ENCODE measurements around the gene UBL7. TPM values are rescaled to one million over a fixed set of nuclear protein-coding genes. Genes with fewer than 3 reads are reported as not detected.

The UBL7 gene
- total and polyA plus RNA-seq, 4 donors = 12.7 to 19.5 (median 18.2) TPM

GRCh38 chr15:74442063-74442462 is 18.9 kb downstream of the UBL7 start:
- no peak overlapping the region for H3K27ac ChIP-seq (ENCODE audit: low read depth in 1 of 2, low read length in 2 of 2)
- no peak for DNase-seq (ENCODE audit: low spot score)

DNA sequence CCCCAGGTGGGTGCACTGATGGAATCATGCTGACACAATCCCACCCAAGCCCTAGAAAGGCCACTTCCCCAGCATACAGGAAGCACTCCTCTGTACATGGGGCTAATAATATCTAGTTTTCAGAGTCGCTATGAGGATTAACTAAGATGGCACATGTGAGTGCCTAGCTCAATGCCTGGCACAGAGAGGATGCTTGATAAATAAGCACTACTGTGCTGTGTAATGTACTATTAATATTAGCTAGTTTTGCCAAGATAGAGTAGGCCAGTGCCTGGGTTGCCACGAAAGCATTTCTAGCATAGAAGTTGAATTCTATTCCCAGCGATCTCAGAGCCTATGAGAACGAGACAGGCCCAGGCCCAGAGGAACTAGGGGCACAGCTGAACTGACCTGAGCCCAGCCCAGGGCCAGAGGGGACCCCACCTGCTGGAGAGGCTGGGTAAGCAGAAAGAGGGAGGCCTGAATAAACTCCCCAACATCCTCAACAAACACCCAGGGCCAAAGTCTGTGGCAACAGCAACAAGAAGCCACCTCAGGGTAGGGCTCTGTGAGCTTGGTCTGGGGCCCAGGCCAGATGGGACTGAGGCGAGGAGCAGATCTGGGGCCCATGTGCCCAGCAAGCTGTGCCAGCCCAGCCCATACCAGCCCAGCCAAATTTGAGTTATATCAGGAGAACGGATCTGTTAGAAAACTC is 19.6 kb downstream of the UBL7 start:
- Histone ChIP-seq H3K9ac (ENCODE audit: low read depth in 1 of 2, low read length in 2 of 2) (no peak overlapping the region), H3K27ac (ENCODE audit: low read depth in 1 of 2, low read length in 2 of 2) (no peak overlapping the region), H3K4me1 (ENCODE audit: control insufficient read depth in 4 of 4, insufficient read depth in 4 of 4, low read length in 3 of 4) (peaks cover 27 to 44% (median 41%) of the 10 kb centered on the region in 4 donors), H3K27me3 (ENCODE audit: control insufficient read depth in 4 of 4, insufficient read depth in 4 of 4, low read length in 3 of 4) (no peaks in the 10 kb centered on the region), H3K9me3 (ENCODE audit: control insufficient read depth in 4 of 4, low read length in 3 of 4) (no peaks in the 10 kb centered on the region), H3K4me3 (ENCODE audit: low read depth in 1 of 3, low read length in 3 of 3) (no peak overlapping the region), H3K36me3 (ENCODE audit: control insufficient read depth in 4 of 4, insufficient read depth in 3 of 4, low read depth in 1 of 4, low read length in 3 of 4) (no peaks in the 10 kb centered on the region)
- TF ChIP-seq HNF4A (conservative IDR thresholded peaks at IDR 0.05) (no peak), EGR1 (IDR thresholded peaks at IDR 0.05; ENCODE audit: low read depth in 2 of 2) (no peak), YY1 (IDR thresholded peaks at IDR 0.05) (no peak), ATF3 (IDR thresholded peaks at IDR 0.05) (no peak), ZBTB33 (IDR thresholded peaks at IDR 0.05) (no peak)
- no peak for DNase-seq (ENCODE audit: low spot score)
- 90% methylated on average over 6 of the region's 6 CpGs for WGBS

More at GRCh38 chr15:74442063-74442462, 18.9 kb downstream of the UBL7 start:
- Histone ChIP-seq H3K4me3 (ENCODE audit: low read depth in 1 of 3, low read length in 3 of 3) (no peak overlapping the region), H3K4me1 (ENCODE audit: control insufficient read depth in 4 of 4, insufficient read depth in 4 of 4, low read length in 3 of 4) (peaks cover 27 to 50% (median 46%) of the 10 kb centered on the region in 4 donors), H3K9me3 (ENCODE audit: control insufficient read depth in 4 of 4, low read length in 3 of 4) (no peaks in the 10 kb centered on the region), H3K27me3 (ENCODE audit: control insufficient read depth in 4 of 4, insufficient read depth in 4 of 4, low read length in 3 of 4) (no peaks in the 10 kb centered on the region), H3K36me3 (ENCODE audit: control insufficient read depth in 4 of 4, insufficient read depth in 3 of 4, low read depth in 1 of 4, low read length in 3 of 4) (peaks cover 0 to 4% (median 0%) of the 10 kb centered on the region in 4 donors), H3K9ac (ENCODE audit: low read depth in 1 of 2, low read length in 2 of 2) (no peak overlapping the region)
- TF ChIP-seq FOXA1 (IDR thresholded peaks at IDR 0.05) (peak; percentile 10), HNF4A (conservative IDR thresholded peaks at IDR 0.05) (peak; percentile 60 to 64), EGR1 (IDR thresholded peaks at IDR 0.05; ENCODE audit: low read depth in 2 of 2) (no peak), YY1 (IDR thresholded peaks at IDR 0.05) (no peak), RXRA (IDR thresholded peaks at IDR 0.05) (peak; percentile 27 to 59), GABPA (IDR thresholded peaks at IDR 0.05 in 1 of 2, conservative IDR thresholded peaks at IDR 0.05 in 1 of 2) (no peak)
- TF ChIP-seq, protein P1, sequence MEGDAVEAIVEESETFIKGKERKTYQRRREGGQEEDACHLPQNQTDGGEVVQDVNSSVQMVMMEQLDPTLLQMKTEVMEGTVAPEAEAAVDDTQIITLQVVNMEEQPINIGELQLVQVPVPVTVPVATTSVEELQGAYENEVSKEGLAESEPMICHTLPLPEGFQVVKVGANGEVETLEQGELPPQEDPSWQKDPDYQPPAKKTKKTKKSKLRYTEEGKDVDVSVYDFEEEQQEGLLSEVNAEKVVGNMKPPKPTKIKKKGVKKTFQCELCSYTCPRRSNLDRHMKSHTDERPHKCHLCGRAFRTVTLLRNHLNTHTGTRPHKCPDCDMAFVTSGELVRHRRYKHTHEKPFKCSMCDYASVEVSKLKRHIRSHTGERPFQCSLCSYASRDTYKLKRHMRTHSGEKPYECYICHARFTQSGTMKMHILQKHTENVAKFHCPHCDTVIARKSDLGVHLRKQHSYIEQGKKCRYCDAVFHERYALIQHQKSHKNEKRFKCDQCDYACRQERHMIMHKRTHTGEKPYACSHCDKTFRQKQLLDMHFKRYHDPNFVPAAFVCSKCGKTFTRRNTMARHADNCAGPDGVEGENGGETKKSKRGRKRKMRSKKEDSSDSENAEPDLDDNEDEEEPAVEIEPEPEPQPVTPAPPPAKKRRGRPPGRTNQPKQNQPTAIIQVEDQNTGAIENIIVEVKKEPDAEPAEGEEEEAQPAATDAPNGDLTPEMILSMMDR (IDR thresholded peaks at IDR 0.05; ENCODE audit: low read depth, low read length, missing input control) = no peak
- WGBS = 60% methylated on average over 3 of the region's 3 CpGs

DNA sequence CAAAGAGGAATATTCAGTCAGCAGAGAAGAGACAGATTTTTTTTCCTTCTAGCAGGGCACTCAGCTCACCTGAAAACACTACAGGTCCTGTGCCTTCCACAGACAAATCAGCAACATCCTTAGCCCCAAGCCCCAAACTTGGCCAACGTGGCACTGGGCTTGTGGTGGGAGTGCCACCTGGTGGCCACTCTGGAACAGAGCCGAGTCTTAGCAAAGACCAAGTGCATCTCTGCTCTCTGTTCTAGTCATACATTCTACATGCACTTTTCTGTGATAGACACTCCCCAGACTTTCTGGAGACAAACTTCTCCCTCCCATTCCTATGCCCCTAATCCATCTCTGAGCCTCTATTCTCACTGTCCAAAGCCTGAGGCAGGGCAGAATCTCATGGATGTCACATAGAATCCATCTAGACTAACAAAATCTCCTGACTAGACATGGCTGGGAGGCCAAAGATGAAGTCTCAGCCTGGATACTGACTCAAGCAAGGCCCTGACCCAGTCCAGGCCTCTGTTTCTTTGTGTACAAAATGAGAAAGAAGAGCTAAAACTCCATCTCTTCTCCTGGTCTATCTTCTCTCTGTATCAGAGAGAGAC is 22.1 kb downstream of the UBL7 start:
- peak; percentile 80 for DNase-seq (ENCODE audit: low spot score)
- under 1% methylated on average over 2 of the region's 2 CpGs for WGBS
- Histone ChIP-seq H3K4me1 (ENCODE audit: control insufficient read depth in 4 of 4, insufficient read depth in 4 of 4, low read length in 3 of 4) (peaks cover 6 to 22% (median 17%) of the 10 kb centered on the region in 4 donors), H3K4me3 (ENCODE audit: low read depth in 1 of 3, low read length in 3 of 3) (no peak overlapping the region), H3K9ac (ENCODE audit: low read depth in 1 of 2, low read length in 2 of 2) (no peak overlapping the region), H3K36me3 (ENCODE audit: control insufficient read depth in 4 of 4, insufficient read depth in 3 of 4, low read depth in 1 of 4, low read length in 3 of 4) (no peaks in the 10 kb centered on the region), H3K27ac (ENCODE audit: low read depth in 1 of 2, low read length in 2 of 2) (no peak overlapping the region), H3K9me3 (ENCODE audit: control insufficient read depth in 4 of 4, low read length in 3 of 4) (no peaks in the 10 kb centered on the region), H3K27me3 (ENCODE audit: control insufficient read depth in 4 of 4, insufficient read depth in 4 of 4, low read length in 3 of 4) (no peaks in the 10 kb centered on the region)
- TF ChIP-seq GABPA (IDR thresholded peaks at IDR 0.05 in 1 of 2, conservative IDR thresholded peaks at IDR 0.05 in 1 of 2) (no peak), HNF4A (conservative IDR thresholded peaks at IDR 0.05) (no peak), REST (IDR thresholded peaks at IDR 0.05) (no peak), EGR1 (IDR thresholded peaks at IDR 0.05; ENCODE audit: low read depth in 2 of 2) (no peak), ATF3 (IDR thresholded peaks at IDR 0.05) (no peak), MAX (IDR thresholded peaks at IDR 0.05) (no peak), HNF4G (IDR thresholded peaks at IDR 0.05) (no peak), FOXA1 (IDR thresholded peaks at IDR 0.05) (no peak), NR2F2 (IDR thresholded peaks at IDR 0.05) (no peak), YY1 (IDR thresholded peaks at IDR 0.05) (no peak)
- TF ChIP-seq, protein P1 (IDR thresholded peaks at IDR 0.05; ENCODE audit: low read depth, low read length, missing input control) = peak; percentile 88
